ENCODE measurements around the gene NRP1.

GRCh38 chr10:33189808-33190207, 144.7 kb downstream of the NRP1 start:
- TF ChIP-seq CTCF (IDR thresholded peaks at IDR 0.05) (no peak), POLR2A (IDR thresholded peaks at IDR 0.05) (no peak)
